Karpas-422 (cell line): Measurements from ENCODE around the gene SIRT3. TPM values are rescaled to one million over a fixed set of nuclear protein-coding genes. Genes with fewer than 3 reads are reported as not detected.
"Not testable (repeated sequence)": the region's sequence is repeated elsewhere in the genome, so short reads cannot be mapped to it uniquely, and the experiment has no call there.

Source experiments
- DNase-seq: peaks from one replicate; pipeline ENCODE4 v3.0.0-alpha.2; 2015
- H2AFZ ChIP-seq: fragments of 200-600 bp; sonication (generic); 2 replicates; pipeline ENCODE4 v1.6.1; 2014; ENCODE audit warnings: antibody characterized with exemption, low read length, mixed read lengths
- H3K27ac ChIP-seq: fragments of 200-600 bp; sonication (generic); 2 replicates; pipeline ENCODE4 v1.5.1; 2014; ENCODE audit warnings: mild to moderate bottlenecking, low read length, moderate library complexity
- H3K27me3 ChIP-seq: fragments of 200-600 bp; sonication (generic); 2 replicates; pipeline ENCODE4 v1.6.1; 2014; ENCODE audit warnings: low read length, mixed read lengths
- H3K36me3 ChIP-seq: fragments of 200-600 bp; sonication (generic); 2 replicates; pipeline ENCODE4 v1.6.1; 2014; ENCODE audit warnings: low read length, mixed read lengths; ENCODE audit not compliant: insufficient read depth
- H3K4me1 ChIP-seq: fragments of 200-600 bp; sonication (generic); 2 replicates; pipeline ENCODE4 v1.6.1; 2014; ENCODE audit warnings: mild to moderate bottlenecking, low read length, mixed read lengths
- H3K4me2 ChIP-seq: fragments of 200-600 bp; sonication (generic); 2 replicates; pipeline ENCODE4 v1.6.1; 2014; ENCODE audit warnings: low read length, low read depth, mild to moderate bottlenecking; ENCODE audit not compliant: poor library complexity, severe bottlenecking
- H3K4me3 ChIP-seq: fragments of 200-600 bp; sonication (generic); 2 replicates; pipeline ENCODE4 v1.5.1; 2014; ENCODE audit warnings: mild to moderate bottlenecking, antibody characterized with exemption, low read length, mixed read lengths
- H3K79me2 ChIP-seq: fragments of 200-600 bp; sonication (generic); 2 replicates; pipeline ENCODE4 v1.6.1; 2014; ENCODE audit warnings: mild to moderate bottlenecking, low read length, mixed read lengths
- H3K9ac ChIP-seq: fragments of 200-600 bp; sonication (generic); 2 replicates; pipeline ENCODE4 v1.6.0; 2014; ENCODE audit warnings: low read length
- H3K9me2 ChIP-seq: fragments of 200-600 bp; sonication (generic), shearing (Covaris generic); replicated peaks from 2 replicates; pipeline ENCODE4 v1.6.0; 2014; ENCODE audit warnings: mild to moderate bottlenecking, low read length, moderate library complexity; ENCODE audit not compliant: insufficient read depth
- H3K9me3 ChIP-seq: fragments of 300-700, 200-600 bp; sonication (generic); 2 replicates; pipeline ENCODE4 v1.6.1; 2014; ENCODE audit warnings: low read length, mixed read lengths
- H4K20me1 ChIP-seq: fragments of 200-600 bp; sonication (generic); 2 replicates; pipeline ENCODE4 v1.6.1; 2014; ENCODE audit warnings: mild to moderate bottlenecking, antibody characterized with exemption, low read length, low read depth; ENCODE audit not compliant: insufficient read depth
- total RNA-seq: library from RNA; depleted of rRNA; stranded (reverse); fragments of >200 nt; shearing (Covaris generic); gene quantifications from 2 replicates; pipeline ENCODE4 v1.2.3, GENCODE V29; 2014; ENCODE audit warnings: low replicate concordance

SIRT3 gene
- total RNA-seq, 1 experiment from 2014 or later = 13.6 TPM

GRCh38 chr11:196786-197731 lies 39.1 kb downstream of the SIRT3 start:
- H3K9ac ChIP-seq = no peak overlapping the region
- no peaks in the 10 kb centered on the region for H3K36me3 ChIP-seq
- no peaks in the 10 kb centered on the region for H4K20me1 ChIP-seq
- H3K27me3 ChIP-seq = no peaks in the 10 kb centered on the region
- H3K4me1 ChIP-seq = no peaks in the 10 kb centered on the region
- DNase-seq = no peak
- no peak overlapping the region for H3K4me2 ChIP-seq
- no peaks in the 10 kb centered on the region for H3K9me3 ChIP-seq
- H3K79me2 ChIP-seq = no peaks in the 10 kb centered on the region
- no peaks in the 10 kb centered on the region for H3K9me2 ChIP-seq
- H3K27ac ChIP-seq = no peak overlapping the region
- no peak overlapping the region for H3K4me3 ChIP-seq
- no peak overlapping the region for H2AFZ ChIP-seq

- H3K79me2 ChIP-seq, H3K9ac ChIP-seq, H3K27ac ChIP-seq, H3K36me3 ChIP-seq, DNase-seq, H3K4me2 ChIP-seq, H3K9me3 ChIP-seq, H3K4me3 ChIP-seq, H3K4me1 ChIP-seq, H3K27me3 ChIP-seq, H3K9me2 ChIP-seq, H2AFZ ChIP-seq, H4K20me1 ChIP-seq: not testable (repeated sequence)
Measured at GRCh38 chr11:193481-193880, 42.7 kb downstream of the SIRT3 start.

- H3K9me2 ChIP-seq, H3K4me3 ChIP-seq, H3K27me3 ChIP-seq, H3K27ac ChIP-seq, H3K79me2 ChIP-seq, H3K9ac ChIP-seq, H2AFZ ChIP-seq, H3K36me3 ChIP-seq, H3K4me1 ChIP-seq, H3K9me3 ChIP-seq, H3K4me2 ChIP-seq, DNase-seq, H4K20me1 ChIP-seq: not testable (repeated sequence)
Measured at GRCh38 chr11:192674-193128, 43.4 kb downstream of the SIRT3 start, which contains the start of gene SCGB1C1. Gene SCGB1C1 (plus strand): TSS chr11:193078. CDS start chr11:193100, 22 bp downstream.

- not testable (repeated sequence) for H3K4me2 ChIP-seq, H3K27ac ChIP-seq, H3K9ac ChIP-seq, H4K20me1 ChIP-seq, H3K79me2 ChIP-seq, H3K4me1 ChIP-seq, H3K9me3 ChIP-seq, H3K36me3 ChIP-seq, H2AFZ ChIP-seq, H3K27me3 ChIP-seq, H3K4me3 ChIP-seq, H3K9me2 ChIP-seq
- peak; percentile 6 for DNase-seq
Measured at GRCh38 chr11:191490-192478, 44.4 kb downstream of the SIRT3 start.

GRCh38 chr11:190546-190945 lies 45.6 kb downstream of the SIRT3 start:
- not testable (repeated sequence) for H2AFZ ChIP-seq, H3K9me2 ChIP-seq, H3K79me2 ChIP-seq, H3K27ac ChIP-seq, H4K20me1 ChIP-seq, H3K27me3 ChIP-seq, H3K4me1 ChIP-seq, H3K4me2 ChIP-seq, DNase-seq, H3K4me3 ChIP-seq, H3K9ac ChIP-seq, H3K36me3 ChIP-seq, H3K9me3 ChIP-seq

- H3K4me2 ChIP-seq, H3K36me3 ChIP-seq, DNase-seq, H4K20me1 ChIP-seq, H3K9me2 ChIP-seq, H3K4me1 ChIP-seq, H3K79me2 ChIP-seq, H3K9me3 ChIP-seq, H3K27ac ChIP-seq, H3K9ac ChIP-seq, H3K27me3 ChIP-seq, H3K4me3 ChIP-seq, H2AFZ ChIP-seq: not testable (repeated sequence)
Measured at GRCh38 chr11:189843-190311, 46.3 kb downstream of the SIRT3 start.

GRCh38 chr11:189200-189783 lies 46.9 kb downstream of the SIRT3 start:
- not testable (repeated sequence) for H3K9me2 ChIP-seq, H3K4me2 ChIP-seq, H3K4me1 ChIP-seq, H3K9me3 ChIP-seq, H3K27ac ChIP-seq, H3K27me3 ChIP-seq, DNase-seq, H3K4me3 ChIP-seq, H3K79me2 ChIP-seq, H3K36me3 ChIP-seq, H3K9ac ChIP-seq, H2AFZ ChIP-seq, H4K20me1 ChIP-seq

GRCh38 chr11:180242-180641 lies 55.9 kb downstream of the SIRT3 start:
- H3K9me3 ChIP-seq, H3K27me3 ChIP-seq, H3K4me2 ChIP-seq, H3K36me3 ChIP-seq, H3K4me1 ChIP-seq, H3K27ac ChIP-seq, H3K79me2 ChIP-seq, H2AFZ ChIP-seq, H3K9me2 ChIP-seq, H4K20me1 ChIP-seq, H3K9ac ChIP-seq, DNase-seq, H3K4me3 ChIP-seq: not testable (repeated sequence)
